ENCODE results near the gene CRABP2.

GRCh38 chr1:156689953-156690674 lies 15.3 kb downstream of the CRABP2 start:
- TF ChIP-seq REST (IDR thresholded peaks at IDR 0.05; ENCODE audit: insufficient read depth in 1 of 2, low read depth in 2 of 2, low read length in 2 of 2) (no peak), SIN3A (IDR thresholded peaks at IDR 0.05; ENCODE audit: borderline replicate concordance, insufficient read depth, low read length) (no peak), POLR2AphosphoS5 (IDR thresholded peaks at IDR 0.05; ENCODE audit: low read depth, low read length) (no peak), TAF1 (IDR thresholded peaks at IDR 0.05; ENCODE audit: borderline replicate concordance, insufficient read depth, low read length) (no peak), FOXP2 (optimal IDR thresholded peaks at IDR 0.05; ENCODE audit: borderline replicate concordance, extremely low read depth, extremely low read length, insufficient read depth) (no peak)
